HFFc6 (cell line): ENCODE data around the gene TSPOAP1. TPM values are rescaled to one million over a fixed set of nuclear protein-coding genes. Genes with fewer than 3 reads are reported as not detected.
A peak's percentile ranks its signal among the peaks of the same experiment; 100 is the strongest.

Experiments used
- DNase-seq: peaks from one replicate; pipeline ENCODE4 v3.0.0-alpha.2; 2018
- H3K27ac Mint-ChIP-seq: 2 replicates; pipeline ENCODE4 v1.8.0; 2020; ENCODE audit warnings: mild to moderate bottlenecking, mixed read lengths
- H3K27me3 Mint-ChIP-seq: 2 replicates; pipeline ENCODE4 v1.8.0; 2021; ENCODE audit warnings: mild to moderate bottlenecking, moderate library complexity, mixed read lengths; ENCODE audit not compliant: insufficient read depth
- H3K36me3 Mint-ChIP-seq: 2 replicates; pipeline ENCODE4 v1.8.0; 2021; ENCODE audit warnings: low read depth, mixed read lengths
- H3K4me1 Mint-ChIP-seq: 2 replicates; pipeline ENCODE4 v1.8.0; 2020; ENCODE audit warnings: low read depth, mixed read lengths
- H3K4me3 Mint-ChIP-seq: 2 replicates; pipeline ENCODE4 v1.8.0; 2020; ENCODE audit warnings: mild to moderate bottlenecking, moderate library complexity, mixed read lengths
- H3K9me3 Mint-ChIP-seq: 2 replicates; pipeline ENCODE4 v1.8.0; 2020; ENCODE audit warnings: mild to moderate bottlenecking, mixed read lengths
- CTCF ChIP-seq: fragments of 200-600 bp; sonication (generic); IDR thresholded peaks from 2 replicates; pipeline ENCODE4 v1.5.0; 2021; ENCODE audit warnings: antibody characterized with exemption, mild to moderate bottlenecking
- total RNA-seq, 6 experiments: library from RNA; stranded (reverse); fragmentation: NEBNext Ultra II Directional; extraction: Animal tissue kit (Norgen Biotek cat#: 25700); gene quantifications; 2 replicates in 1 of 6; 3 replicates in 5 of 6; pipeline ENCODE4 v1.2.3, GENCODE V29; 2021

The TSPOAP1 gene
- total RNA-seq, 6 experiments from 2014 or later = 0.50 to 1.8 (median 1.3) TPM

- Mint-ChIP-seq H3K9me3 (no peaks in the 10 kb centered on the region), H3K4me3 (peak overlapping the region; percentile 65), H3K4me1 (no peaks in the 10 kb centered on the region), H3K27ac (no peak overlapping the region), H3K36me3 (no peaks in the 10 kb centered on the region), H3K27me3 (peaks cover 24% of the 10 kb centered on the region)
- no peak for TF ChIP-seq CTCF
- DNase-seq = no peak
These were observed 4.6 kb downstream of the TSPOAP1 start for GRCh38 chr17:58324056-58324408.

GRCh38 chr17:58323366-58324055 is 5.1 kb downstream of the TSPOAP1 start:
- H3K27me3 Mint-ChIP-seq = peaks cover 24% of the 10 kb centered on the region
- H3K27ac Mint-ChIP-seq = no peak overlapping the region
- no peak for TF ChIP-seq CTCF
- DNase-seq = no peak
- no peaks in the 10 kb centered on the region for H3K4me1 Mint-ChIP-seq
- H3K4me3 Mint-ChIP-seq = peak overlapping the region; percentile 65
- no peaks in the 10 kb centered on the region for H3K9me3 Mint-ChIP-seq
- H3K36me3 Mint-ChIP-seq = no peaks in the 10 kb centered on the region

- no peak for TF ChIP-seq CTCF
- no peak for DNase-seq
- peaks cover 20% of the 10 kb centered on the region for H3K27me3 Mint-ChIP-seq
- H3K36me3 Mint-ChIP-seq = no peaks in the 10 kb centered on the region
- peaks cover 1% of the 10 kb centered on the region for H3K4me1 Mint-ChIP-seq
- no peaks in the 10 kb centered on the region for H3K9me3 Mint-ChIP-seq
- no peak overlapping the region for H3K27ac Mint-ChIP-seq
- H3K4me3 Mint-ChIP-seq = no peak overlapping the region
These were observed 5.9 kb downstream of the TSPOAP1 start for GRCh38 chr17:58322581-58323185.

- TF ChIP-seq CTCF = no peak
- peaks cover 6% of the 10 kb centered on the region for H3K4me1 Mint-ChIP-seq
- no peak overlapping the region for H3K27ac Mint-ChIP-seq
- peaks cover 22% of the 10 kb centered on the region for H3K27me3 Mint-ChIP-seq
- no peak overlapping the region for H3K4me3 Mint-ChIP-seq
- DNase-seq = no peak
- no peaks in the 10 kb centered on the region for H3K36me3 Mint-ChIP-seq
- no peaks in the 10 kb centered on the region for H3K9me3 Mint-ChIP-seq
These were observed 6.7 kb downstream of the TSPOAP1 start for GRCh38 chr17:58321571-58322525.

GRCh38 chr17:58320570-58321323 is 7.8 kb downstream of the TSPOAP1 start:
- Mint-ChIP-seq H3K4me3 (no peak overlapping the region), H3K9me3 (no peaks in the 10 kb centered on the region)

More at GRCh38 chr17:58320570-58321323, 7.8 kb downstream of the TSPOAP1 start:
- Mint-ChIP-seq H3K4me1 (peaks cover 6% of the 10 kb centered on the region), H3K36me3 (no peaks in the 10 kb centered on the region), H3K27me3 (peaks cover 20% of the 10 kb centered on the region), H3K27ac (no peak overlapping the region)
- no peak for TF ChIP-seq CTCF
- no peak for DNase-seq
